ENCODE measurements around the gene LIMA1.
A peak's percentile ranks its signal among the peaks of the same experiment; 100 is the strongest.
"Not testable (repeated sequence)": the region's sequence is repeated elsewhere in the genome, so short reads cannot be mapped to it uniquely, and the experiment has no call there.

LIMA1 gene

GRCh38 chr12:50156641-50157040 lies 126.7 kb downstream of the LIMA1 start:
- TF ChIP-seq GATA1 (IDR thresholded peaks at IDR 0.05; ENCODE audit: low read depth, low read length) (no peak), POLR2A (IDR thresholded peaks at IDR 0.05; ENCODE audit: low read length) (no peak)
- DNase-seq, result no peak

GRCh38 chr12:50154947-50155346 lies 128.4 kb downstream of the LIMA1 start:
- DNase-seq, result not testable (repeated sequence)

GRCh38 chr12:50151047-50151687 lies 132.2 kb downstream of the LIMA1 start:
- no peak for DNase-seq
- no peak for TF ChIP-seq GATA1 (IDR thresholded peaks at IDR 0.05; ENCODE audit: low read depth, low read length)
- TF ChIP-seq POLR2A (IDR thresholded peaks at IDR 0.05; ENCODE audit: low read length), result no peak

- DNase-seq, result no peak
- TF ChIP-seq GATA1 (IDR thresholded peaks at IDR 0.05; ENCODE audit: low read depth, low read length) (no peak), POLR2A (IDR thresholded peaks at IDR 0.05; ENCODE audit: low read length) (no peak)
These were observed 134.0 kb downstream of the LIMA1 start for GRCh38 chr12:50149311-50149710.

GRCh38 chr12:50148011-50148410 lies 135.3 kb downstream of the LIMA1 start:
- DNase-seq, result not testable (repeated sequence)

GRCh38 chr12:50147281-50147680 lies 136.0 kb downstream of the LIMA1 start:
- no peak for DNase-seq
- TF ChIP-seq GATA1 (IDR thresholded peaks at IDR 0.05; ENCODE audit: low read depth, low read length), result no peak
- TF ChIP-seq POLR2A (IDR thresholded peaks at IDR 0.05; ENCODE audit: low read length), result no peak

- DNase-seq, result no peak
- no peak for TF ChIP-seq POLR2A (IDR thresholded peaks at IDR 0.05; ENCODE audit: low read length)
- no peak for TF ChIP-seq GATA1 (IDR thresholded peaks at IDR 0.05; ENCODE audit: low read depth, low read length)
These were observed 137.9 kb downstream of the LIMA1 start for GRCh38 chr12:50145439-50145838.

- TF ChIP-seq GATA1 (IDR thresholded peaks at IDR 0.05; ENCODE audit: low read depth, low read length) (no peak), POLR2A (IDR thresholded peaks at IDR 0.05; ENCODE audit: low read length) (no peak)
- no peak for DNase-seq
These were observed 140.3 kb downstream of the LIMA1 start for GRCh38 chr12:50142993-50143392.

GRCh38 chr12:50132505-50133135 lies 150.7 kb downstream of the LIMA1 start:
- DNase-seq, result peak; percentile 47 to 66
- TF ChIP-seq POLR2A (IDR thresholded peaks at IDR 0.05; ENCODE audit: low read length) (no peak), GATA1 (IDR thresholded peaks at IDR 0.05; ENCODE audit: low read depth, low read length) (no peak)

GRCh38 chr12:50129290-50129689 lies 154.0 kb downstream of the LIMA1 start:
- TF ChIP-seq POLR2A (IDR thresholded peaks at IDR 0.05; ENCODE audit: low read length) (no peak), GATA1 (IDR thresholded peaks at IDR 0.05; ENCODE audit: low read depth, low read length) (no peak)
- no peak for DNase-seq

GRCh38 chr12:50127546-50127945 lies 155.8 kb downstream of the LIMA1 start:
- no peak for TF ChIP-seq GATA1 (IDR thresholded peaks at IDR 0.05; ENCODE audit: low read depth, low read length)
- TF ChIP-seq POLR2A (IDR thresholded peaks at IDR 0.05; ENCODE audit: low read length), result no peak
- no peak for DNase-seq

Data from erythroblast (primary cell).